GM18873 (cell line): Measurements from ENCODE around the gene TESK1.
"Not testable (repeated sequence)": the region's sequence is repeated elsewhere in the genome, so short reads cannot be mapped to it uniquely, and the experiment has no call there.

Experiments used
- ATAC-seq: cut with Tn5 transposase; IDR thresholded peaks from one replicate; pipeline ENCODE4 v1.9.1; 2021; ENCODE audit warnings: mild to moderate bottlenecking, moderate library complexity, moderate number of reproducible peaks; ENCODE audit not compliant: unreplicated experiment, low FRiP score

TESK1 gene

DNA sequence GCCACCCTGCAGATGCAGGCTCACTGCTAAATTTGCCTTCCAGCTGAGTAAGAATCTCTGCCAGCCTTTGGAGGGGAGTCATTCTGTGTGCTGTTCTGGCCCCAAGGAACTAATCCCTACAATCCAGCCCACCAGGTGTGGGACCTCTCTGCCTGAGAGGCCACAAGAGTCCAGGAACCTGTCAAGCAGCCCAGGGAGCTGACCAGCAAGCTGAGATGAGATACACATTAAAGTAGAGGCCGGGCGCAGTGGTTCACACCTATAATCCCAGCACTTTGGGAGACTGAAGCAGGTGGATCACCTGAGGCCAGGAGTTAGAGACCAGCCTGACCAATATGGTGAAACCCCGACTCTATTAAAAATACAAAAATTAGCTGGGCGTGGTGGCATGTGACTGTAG, 7.0 kb downstream of the TESK1 start:
- ATAC-seq: not testable (repeated sequence)

DNA sequence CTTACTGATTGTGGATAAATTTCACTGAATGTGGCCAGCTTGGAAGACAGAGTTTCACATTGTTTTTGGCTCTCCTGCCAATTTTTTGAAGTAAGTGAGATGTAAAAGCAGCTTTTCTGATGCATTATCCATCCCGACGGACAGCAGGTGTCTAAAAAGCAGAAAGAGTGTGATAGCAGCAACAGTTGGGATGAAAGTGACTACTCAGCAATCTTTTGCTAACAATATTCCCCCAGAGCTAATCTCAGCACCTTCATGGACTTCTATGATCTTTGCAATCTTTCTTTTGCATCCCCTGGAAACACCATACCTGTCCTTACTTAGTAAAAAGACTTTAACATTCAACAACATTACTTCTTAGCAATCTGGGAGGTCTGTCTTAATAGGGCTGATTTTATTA, 7.8 kb downstream of the TESK1 start:
- no peak for ATAC-seq

DNA sequence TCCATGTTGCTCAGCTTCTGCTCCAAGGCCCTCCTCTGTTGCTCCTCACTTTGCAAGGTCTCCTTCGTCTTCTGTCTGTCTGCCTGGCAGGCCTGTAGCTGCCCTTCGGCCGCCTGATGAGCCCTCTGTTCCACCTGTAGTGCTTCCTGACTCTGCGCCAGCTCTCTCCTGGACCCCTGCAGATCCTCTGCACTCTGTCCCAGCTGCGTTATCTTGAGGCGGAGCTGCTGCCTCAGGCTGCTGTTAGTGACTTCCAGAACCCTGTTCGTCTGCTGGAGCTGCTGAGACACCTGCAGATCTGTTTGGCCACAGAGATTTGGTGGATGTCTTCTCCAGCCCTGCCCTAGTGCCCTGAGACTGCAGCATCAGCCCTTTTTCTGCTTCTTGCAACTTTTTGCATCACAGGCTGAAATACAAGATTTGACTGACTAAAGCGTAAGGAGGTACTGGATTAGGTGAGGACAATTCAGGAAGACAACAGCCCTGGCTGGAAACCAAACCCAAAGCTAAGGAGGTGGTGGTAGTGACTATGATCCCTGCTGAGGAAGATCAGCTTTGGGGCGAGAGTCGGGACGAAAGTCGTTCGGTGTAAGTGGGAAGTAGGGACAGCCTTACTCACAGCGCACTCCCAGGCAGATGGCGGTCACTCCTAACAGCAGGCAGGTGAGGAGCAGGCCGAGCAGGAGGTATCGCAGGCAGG, 11.1 kb downstream of the TESK1 start:
- ATAC-seq: no peak

DNA sequence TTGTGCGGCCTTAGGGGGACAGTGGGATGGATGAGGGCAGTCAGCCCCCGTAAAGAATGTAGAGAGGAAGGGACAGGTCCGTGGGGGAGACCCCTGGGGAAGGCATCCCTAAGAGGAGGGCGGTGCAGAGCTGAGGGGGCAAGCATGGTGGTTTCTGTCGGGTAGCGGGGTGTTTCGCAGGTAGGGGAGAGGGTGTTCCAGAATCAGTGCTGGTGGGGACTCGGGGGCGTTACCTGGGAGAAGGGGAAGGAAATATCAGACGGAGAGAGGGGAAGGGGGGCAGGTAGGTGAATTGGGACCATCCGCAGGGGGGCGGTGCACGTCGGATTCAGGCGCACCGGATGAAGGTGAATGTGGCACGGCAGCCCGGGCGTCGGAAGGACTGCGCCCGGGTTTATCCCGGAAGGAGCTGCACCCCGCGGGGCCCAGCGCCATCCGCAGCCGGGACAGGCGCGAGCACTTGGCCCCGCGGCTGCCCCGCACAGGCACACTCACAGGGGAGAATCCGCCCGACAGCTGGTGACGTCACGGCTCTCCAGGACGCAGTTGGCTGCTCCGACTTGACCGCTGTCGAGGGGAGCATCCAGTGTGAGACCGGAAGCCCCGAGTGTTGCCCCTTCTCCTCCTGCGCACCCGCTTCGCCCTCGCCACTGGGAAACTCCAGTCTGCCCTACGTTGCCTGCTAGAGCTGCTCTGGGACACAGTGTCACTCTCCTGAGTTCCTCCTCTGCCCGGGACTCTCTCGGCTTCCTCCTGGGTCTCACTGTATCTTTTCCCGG, 11.8 kb downstream of the TESK1 start:
- no peak for ATAC-seq

DNA sequence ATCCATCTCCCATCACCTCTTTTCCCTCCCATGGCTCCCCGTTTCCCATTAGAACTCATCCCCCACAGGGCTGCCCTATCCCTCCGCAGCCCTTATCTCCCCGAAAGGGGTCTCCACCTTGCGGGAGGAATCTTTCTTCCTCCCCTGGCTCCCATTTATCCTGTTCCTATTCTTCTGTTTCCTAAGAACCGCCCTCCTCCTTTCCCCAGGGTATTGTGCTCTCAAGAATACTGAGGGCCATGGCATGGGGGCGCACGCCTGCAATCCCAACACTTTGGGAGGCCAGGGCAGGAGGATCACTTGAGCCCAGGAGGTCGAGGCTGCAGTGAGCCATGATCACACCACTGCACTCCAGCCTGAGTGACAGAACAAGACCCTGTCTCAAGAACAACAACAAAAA, 12.5 kb downstream of the TESK1 start:
- no peak for ATAC-seq

DNA sequence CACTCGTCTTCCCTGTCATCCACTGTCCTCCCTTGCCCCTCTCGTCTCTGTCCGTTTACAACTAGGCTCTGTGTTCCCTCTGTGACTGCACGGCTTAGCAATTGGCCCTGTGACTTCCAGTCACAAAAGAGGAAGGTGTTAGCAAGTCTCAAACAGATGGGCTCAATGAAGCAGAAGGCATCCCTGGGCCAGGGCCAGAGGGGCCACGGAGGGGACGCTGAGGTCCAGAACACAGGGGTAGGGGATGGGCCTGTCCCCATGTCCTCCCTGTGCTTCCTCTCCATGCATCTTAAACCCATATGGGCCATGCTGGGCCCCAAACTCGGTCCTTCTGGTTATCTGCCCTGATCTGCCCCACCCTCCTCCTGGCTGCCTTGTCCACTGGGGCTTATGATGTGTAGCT, 13.3 kb downstream of the TESK1 start, which contains the start of gene CD72:
CD72 (minus strand) TSS at position 89 of the 403 bp plus-strand sequence. CDS start 110 bp downstream, outside the sequence.
- ATAC-seq: no peak

DNA sequence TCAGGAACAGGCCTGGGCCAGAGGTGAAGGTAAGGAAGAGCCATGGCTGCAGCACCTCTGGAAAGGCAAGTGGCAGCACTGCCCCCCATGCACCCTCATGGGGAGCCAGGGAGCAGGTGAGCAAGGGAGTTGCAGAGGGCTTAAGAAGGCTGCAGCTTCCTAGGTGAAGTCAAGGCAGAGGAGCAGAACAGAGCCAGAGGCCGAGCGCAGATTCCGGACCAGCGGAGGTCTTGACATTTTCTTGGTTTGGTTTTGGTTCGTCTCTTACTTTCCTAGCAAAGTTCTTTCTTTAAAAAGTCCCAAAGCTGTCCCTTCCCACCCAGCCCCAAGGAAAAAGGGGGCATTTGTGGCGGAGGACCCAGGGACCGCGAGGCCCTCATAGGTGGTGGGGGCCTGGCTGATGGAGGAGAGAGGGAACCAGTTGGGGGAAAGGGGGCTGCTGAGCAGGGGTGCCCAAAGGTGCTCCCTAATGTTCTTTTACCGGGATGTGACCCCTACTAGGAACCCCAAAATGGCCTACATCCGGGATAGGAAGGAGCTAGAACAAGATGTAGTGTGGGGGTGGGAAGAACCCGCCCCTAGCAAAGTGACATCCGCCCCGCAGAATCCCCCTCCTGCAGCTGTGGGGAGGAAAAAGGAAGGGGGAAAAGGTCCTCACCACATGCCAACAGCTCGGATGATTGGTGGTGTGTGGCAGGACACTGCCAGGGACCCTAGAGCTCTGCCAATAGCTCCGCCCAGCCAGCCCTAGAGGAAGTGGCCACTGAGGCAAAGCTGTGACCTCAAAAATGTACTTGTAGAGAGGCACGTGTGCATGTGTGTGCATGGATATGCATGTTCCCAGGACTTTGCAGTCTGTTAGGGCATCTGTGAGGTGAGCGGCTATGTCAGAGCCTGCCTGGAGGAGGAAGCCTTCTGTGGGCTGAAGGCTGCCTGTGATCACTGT, 14.1 kb downstream of the TESK1 start:
- ATAC-seq: no peak

DNA sequence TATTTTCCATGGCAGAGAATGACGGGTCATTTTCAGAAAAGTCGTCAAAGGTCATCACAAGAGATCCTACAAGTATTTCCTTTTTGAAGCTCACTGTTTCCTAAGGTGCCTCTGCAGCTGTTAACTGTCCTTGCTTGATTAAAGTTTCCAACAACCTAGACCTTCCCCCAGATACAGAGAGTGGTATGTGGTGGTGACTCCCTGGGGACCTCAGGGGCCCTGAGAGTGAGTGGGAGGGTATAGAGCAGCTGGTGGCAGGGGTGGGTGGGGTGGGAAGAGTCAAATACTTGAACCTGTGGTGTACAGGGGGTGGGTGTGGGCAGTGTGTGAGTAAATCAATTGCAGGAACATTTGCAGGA, 14.7 kb downstream of the TESK1 start:
- no peak for ATAC-seq

DNA sequence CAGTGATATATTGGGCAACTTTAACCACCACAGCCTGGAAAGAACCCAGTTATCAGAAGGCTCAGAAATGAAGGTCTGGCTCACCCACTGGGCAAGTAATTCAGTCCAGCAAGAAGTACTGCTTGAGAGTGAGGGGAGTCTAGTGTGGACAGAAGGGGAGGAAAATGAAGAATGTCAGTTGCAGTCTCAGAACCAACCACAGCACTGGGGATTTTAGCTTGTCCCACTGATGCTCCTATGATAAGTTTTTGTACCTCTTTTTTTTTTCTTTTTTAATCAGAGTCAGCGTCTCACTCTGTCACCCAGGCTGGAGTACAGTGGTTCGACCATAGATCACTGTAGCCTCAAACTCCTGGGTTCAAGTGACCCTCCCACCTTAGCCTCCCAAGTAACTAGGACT, 22.5 kb downstream of the TESK1 start:
- no peak for ATAC-seq

DNA sequence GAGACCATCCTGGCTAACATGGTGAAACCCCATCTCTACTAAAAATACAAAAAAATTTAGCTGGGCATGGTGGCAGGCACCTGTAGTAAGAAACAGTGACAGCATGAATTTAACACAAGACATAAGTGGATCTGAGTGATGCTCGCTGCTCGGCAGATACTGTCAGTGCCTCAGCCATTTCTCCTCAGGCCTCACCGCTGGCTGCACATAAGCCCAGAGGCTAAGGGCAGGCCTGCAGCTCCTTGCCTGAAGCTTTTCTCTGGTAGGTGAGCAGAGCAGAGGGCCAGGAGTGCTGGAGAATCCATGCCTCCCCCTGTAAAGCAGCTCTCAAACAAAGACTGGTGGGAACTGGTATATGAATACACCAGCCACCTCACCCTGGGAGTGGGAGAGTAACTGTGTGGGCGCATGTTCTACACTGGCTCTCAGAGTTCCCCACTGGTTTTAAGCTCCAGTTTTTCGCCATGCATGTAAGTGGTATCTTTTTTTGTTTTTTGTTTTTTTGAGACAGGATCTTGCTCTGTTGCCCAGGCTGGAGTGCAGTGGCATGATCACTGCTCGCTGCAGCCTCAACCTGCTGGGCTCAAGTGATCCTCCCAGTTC, 23.4 kb downstream of the TESK1 start:
- no peak for ATAC-seq

DNA sequence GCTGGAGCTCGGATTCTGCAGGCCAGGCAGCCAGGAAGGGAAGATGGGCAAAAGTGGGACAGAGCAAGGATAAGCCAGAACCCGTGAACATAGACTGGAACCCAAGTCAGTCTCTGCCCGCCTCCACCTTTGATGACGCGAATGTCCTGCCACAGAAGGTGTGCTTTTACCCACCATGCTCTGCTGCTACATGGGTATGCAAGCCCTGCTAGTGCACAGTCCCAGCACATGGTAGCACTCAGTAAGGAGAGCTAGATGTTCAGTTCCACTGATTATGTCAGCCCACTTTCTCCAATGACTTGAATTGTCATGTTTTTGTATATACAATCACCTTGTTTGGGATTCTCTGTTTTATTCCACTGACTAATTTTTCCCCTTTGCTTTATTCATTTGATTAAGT, 24.5 kb downstream of the TESK1 start:
- no peak for ATAC-seq

DNA sequence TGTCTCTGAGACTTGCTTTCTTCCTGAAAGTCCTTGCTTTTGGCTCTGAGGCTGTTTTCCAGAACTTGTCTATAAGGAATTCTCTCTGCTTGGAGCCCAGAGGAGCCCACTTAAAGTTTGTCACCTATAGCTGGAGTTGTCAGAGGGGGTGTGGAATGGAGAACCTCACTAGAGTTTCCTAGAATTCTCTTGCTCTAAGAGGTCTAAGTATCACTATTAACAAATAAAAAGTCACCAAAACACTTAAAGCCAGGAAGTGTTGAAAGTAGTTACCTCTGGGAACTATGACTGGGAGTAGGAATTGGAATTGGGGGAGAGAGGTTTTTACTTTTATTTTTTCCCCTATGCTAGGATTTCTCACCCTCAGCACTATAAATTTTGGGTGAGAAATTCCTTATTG, 30.7 kb downstream of the TESK1 start:
- ATAC-seq: no peak

DNA sequence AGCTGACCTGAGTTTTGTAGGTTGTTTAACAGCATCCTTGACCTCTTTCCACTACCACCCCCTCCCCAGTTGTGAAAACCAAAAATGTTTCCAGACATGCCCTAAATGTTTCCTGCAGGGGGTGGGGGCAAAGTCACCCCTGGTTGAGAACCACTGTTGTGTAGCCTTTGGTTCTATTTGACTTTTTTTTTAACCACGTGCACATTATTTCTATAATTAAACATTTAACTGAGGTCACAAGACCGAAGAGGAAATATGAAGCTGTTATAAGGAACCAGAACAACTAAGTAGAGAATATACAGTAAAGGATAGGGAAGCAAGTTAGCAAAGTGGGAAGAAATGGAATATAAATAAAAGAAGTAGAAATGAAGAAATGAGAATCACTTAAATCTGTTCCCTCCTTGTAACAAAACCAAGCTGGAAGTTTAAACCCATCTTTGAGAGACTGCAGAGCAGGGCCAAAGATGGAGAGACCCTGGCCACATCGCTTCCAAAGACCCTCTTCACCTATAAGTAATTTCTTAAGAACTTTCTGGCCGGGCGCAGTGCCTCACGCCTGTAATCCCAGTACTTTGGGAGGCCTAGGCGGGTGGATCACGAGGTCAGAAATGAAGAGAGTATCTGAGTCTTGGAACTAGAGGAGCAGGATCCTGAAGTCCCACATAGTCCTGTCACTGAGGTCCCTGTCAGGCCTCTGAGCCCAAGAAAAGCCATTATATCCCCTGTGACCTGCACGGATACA, 31.2 kb downstream of the TESK1 start:
- no peak for ATAC-seq

DNA sequence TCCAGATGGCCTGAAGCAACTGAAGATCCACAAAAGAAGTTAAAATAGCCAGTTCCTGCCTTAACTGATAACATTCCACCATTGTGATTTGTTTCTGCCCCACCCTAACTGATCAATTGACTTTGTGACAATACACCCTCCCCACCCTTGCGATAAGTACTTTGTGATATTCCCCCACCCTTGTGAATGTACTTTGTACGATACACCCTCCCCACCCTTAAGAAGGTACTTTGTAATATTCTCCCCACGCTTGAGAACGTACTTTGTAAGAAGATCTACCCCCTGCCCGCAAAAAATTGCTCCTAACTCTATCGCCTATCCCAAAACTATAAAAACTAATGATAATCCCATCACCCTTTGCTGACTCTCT, 31.8 kb downstream of the TESK1 start:
- ATAC-seq: not testable (repeated sequence)

DNA sequence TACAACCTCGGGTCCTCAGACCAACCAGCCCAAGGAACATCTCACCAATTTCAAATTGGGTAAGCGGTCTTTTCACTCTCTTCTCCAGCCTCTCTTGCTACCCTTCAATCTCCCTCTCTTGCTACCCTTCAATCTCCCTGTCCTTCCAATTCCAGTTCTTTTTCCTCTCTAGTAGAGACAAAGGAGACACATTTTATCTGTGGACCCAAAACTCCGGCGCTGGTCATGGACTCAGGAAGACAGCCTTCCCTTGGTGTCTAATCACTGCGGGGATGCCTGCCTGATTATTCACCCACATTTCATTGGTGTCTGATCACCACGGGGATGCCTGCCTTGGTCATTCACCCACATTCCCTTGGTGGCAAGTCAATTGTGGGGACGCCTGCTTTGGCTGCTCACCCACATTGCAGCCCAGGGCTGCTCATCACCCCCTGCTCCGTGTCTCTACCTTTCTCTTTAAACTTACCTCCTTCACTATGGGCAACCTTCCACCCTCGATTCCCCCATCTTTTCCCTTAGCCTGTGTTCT, 32.4 kb downstream of the TESK1 start:
- ATAC-seq: not testable (repeated sequence)

DNA sequence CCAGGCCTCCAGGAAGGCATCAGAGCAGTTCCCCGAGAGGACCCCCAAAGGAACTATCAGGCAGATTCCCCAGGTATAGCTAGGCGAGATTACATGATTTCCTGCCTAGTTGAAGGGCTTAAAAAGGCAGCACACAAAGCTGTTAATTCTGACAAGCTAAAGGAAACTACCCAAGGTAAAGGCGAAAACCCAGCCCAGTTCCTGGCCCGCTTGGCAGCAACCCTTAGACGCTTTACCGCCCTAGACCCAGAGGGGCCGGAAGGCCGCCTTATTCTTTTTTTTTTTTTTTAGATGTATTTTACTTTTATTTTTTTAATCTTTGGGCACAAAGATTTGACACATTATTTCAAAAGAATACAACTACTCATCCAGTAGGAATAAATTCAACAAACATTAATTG, 33.7 kb downstream of the TESK1 start:
- not testable (repeated sequence) for ATAC-seq

DNA sequence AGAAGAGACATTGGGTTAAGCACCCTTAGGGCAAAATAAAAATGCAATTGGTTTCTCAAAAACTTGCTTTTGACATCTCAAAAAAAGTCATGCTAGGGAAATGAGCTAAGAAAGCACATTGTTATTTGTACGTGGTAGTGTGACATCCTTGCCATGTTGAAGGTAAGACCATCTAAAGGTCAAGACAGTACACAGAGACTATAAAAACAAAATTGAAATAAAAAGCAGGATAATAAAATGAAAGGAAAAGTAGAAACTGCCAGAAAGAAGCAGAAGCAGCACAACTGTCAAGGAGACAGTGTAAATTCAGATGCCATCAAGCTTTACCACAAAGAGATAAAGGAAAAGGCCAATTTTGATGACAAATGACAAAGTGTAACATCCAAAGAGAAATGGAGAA, 34.2 kb downstream of the TESK1 start:
- not testable (repeated sequence) for ATAC-seq

DNA sequence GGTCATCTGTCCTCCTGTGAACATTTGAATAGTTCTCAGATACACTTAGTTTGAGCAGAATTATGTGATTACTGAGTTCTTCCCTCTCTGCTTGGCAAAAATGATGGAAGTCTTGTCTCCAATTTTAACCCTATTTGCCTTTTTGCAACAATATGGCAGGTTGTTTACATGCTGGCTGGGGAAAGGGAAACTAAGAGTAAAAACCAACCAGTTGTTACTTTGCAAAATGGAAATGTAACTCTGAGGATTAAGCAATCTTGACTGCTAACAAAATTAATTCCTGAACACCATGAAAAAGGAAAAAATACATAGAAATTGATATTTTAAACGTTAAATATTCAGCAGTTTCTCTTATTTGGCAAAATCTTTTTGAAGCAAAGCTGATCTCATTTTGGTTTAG, 34.6 kb downstream of the TESK1 start:
- no peak for ATAC-seq

DNA sequence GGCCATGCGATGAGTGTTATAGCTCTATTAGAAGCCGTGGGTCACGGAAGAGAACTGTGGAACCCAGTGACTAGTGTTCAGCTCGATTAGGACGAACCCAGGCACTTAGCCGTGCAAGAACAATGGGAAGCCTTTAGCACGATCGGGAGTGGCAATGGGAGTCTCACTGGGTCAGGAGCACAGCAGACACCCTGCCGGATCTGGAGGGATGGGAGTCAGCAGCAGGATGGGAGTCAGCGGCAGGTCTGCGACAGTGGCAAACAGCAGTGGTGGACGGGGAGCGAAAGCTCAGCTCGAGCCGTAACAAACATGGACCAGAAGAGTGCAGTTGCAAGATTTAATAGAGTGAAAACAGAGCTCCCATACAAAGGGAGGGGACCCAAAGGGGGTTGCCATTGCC, 35.4 kb downstream of the TESK1 start:
- ATAC-seq: not testable (repeated sequence)

DNA sequence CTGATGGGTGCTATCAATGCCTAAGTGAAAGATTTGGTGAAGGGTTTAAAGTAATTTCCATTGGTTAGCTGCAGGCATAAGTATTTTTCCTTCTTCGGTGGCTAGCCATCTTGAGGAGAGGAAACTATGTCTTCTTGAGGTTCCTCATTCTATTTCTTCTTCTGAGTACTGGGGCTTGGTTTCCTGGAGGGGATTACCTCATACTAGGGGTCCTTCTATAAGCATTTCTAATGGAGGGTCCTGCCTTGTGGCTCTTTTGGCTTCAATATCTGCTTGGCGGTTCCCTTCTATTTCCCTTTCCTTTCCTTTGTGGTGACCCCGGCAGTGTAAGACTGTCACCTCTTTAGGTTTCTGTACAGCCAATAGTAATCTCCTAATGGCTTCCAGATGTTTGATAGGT, 36.4 kb downstream of the TESK1 start:
- ATAC-seq: not testable (repeated sequence)
